Measurements from ENCODE around the gene LPGAT1. TPM values are rescaled to one million over a fixed set of nuclear protein-coding genes. Genes with fewer than 3 reads are reported as not detected.

LPGAT1 gene
- polyA plus RNA-seq, 2 of the 4 experiments (the other 2 are of a cell fraction): 32.3 to 48.0 TPM

DNA sequence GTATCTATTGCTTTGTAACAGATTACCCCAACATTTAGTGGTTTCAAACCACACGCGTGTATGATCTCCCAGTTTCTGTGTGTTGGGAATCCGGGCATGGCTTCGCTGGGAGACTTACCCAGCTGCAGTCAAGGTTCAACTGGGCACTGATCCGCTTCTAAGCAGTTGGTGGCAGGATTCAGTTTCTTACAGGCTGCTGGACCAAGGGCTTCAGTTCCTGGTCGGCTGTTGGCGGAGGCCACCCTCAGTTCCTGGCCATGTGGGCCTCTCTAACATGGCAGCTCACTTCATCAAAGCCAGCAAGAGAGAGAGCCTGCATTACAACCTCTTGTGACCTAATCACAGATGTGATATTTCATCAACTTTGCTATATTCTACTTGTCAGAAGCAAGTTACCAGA lies 101.3 kb downstream of the LPGAT1 start:
- peak overlapping the region in 1 of 2 experiments; percentile 35; a peak in 1 of 6 replicates for H3K27ac ChIP-seq
- no peak for FAIRE-seq
- 92% methylated on average over 7 of the region's 7 CpGs for WGBS (ENCODE audit: missing lambda C conversion rate)
- CTCF ChIA-PET: interaction anchor here (0.7 to 1.5 kb wide), 3 partner anchors 13 to 31 kb away, joined by 3 to 12 read pairs (median 3); no protein-coding TSS in a partner anchor
- no peak for ATAC-seq
- TF ChIP-seq ZSCAN20 (CRISPR knock-in tag; IDR thresholded peaks at IDR 0.05): no peak
- no peak for TF ChIP-seq RARB (CRISPR knock-in tag; IDR thresholded peaks at IDR 0.05)
- no peak for TF ChIP-seq NR3C1 (IDR thresholded peaks at IDR 0.05)
- no peak for TF ChIP-seq BHLHE40 (IDR thresholded peaks at IDR 0.05; ENCODE audit: low read depth, low read length)
- no peak for TF ChIP-seq RCOR1 (IDR thresholded peaks at IDR 0.05; ENCODE audit: low read depth, low read length)
- TF ChIP-seq NFE2L2 (conservative IDR thresholded peaks at IDR 0.05; ENCODE audit: low read length): no peak
- no peak for TF ChIP-seq HOXB5 (CRISPR knock-in tag; IDR thresholded peaks at IDR 0.05)
- no peak for TF ChIP-seq ESRRA (IDR thresholded peaks at IDR 0.05; ENCODE audit: borderline replicate concordance, low read length)
- no peak for TF ChIP-seq POLR2AphosphoS2 (conservative IDR thresholded peaks at IDR 0.05; ENCODE audit: low read length)
- no peak for TF ChIP-seq MAX (IDR thresholded peaks at IDR 0.05)
- no peak for TF ChIP-seq FOSB (CRISPR knock-in tag; IDR thresholded peaks at IDR 0.05)
- no peak for TF ChIP-seq RFX5 (IDR thresholded peaks at IDR 0.05)
- TF ChIP-seq, protein P1, sequence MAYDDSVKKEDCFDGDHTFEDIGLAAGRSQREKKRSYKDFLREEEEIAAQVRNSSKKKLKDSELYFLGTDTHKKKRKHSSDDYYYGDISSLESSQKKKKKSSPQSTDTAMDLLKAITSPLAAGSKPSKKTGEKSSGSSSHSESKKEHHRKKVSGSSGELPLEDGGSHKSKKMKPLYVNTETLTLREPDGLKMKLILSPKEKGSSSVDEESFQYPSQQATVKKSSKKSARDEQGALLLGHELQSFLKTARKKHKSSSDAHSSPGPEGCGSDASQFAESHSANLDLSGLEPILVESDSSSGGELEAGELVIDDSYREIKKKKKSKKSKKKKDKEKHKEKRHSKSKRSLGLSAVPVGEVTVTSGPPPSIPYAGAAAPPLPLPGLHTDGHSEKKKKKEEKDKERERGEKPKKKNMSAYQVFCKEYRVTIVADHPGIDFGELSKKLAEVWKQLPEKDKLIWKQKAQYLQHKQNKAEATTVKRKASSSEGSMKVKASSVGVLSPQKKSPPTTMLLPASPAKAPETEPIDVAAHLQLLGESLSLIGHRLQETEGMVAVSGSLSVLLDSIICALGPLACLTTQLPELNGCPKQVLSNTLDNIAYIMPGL (CRISPR knock-in tag; IDR thresholded peaks at IDR 0.05; ENCODE audit: borderline replicate concordance): no peak
- no peak for TF ChIP-seq GATA3 (IDR thresholded peaks at IDR 0.05; ENCODE audit: borderline replicate concordance)
- no peak for TF ChIP-seq TFCP2L1 (CRISPR knock-in tag; IDR thresholded peaks at IDR 0.05)
- no peak for TF ChIP-seq CBX2 (IDR thresholded peaks at IDR 0.05; ENCODE audit: borderline replicate concordance, low read depth)
- no peak for TF ChIP-seq EHF (CRISPR knock-in tag; IDR thresholded peaks at IDR 0.05)
- no peak for TF ChIP-seq CEBPB (IDR thresholded peaks at IDR 0.05)
- peaks cover 13% of the 10 kb centered on the region for H3K4me1 ChIP-seq
- POLR2A ChIA-PET: interaction anchor here (0.7 kb wide), 1 partner anchor 139 kb away, joined by 3 read pairs; no protein-coding TSS in a partner anchor
- no peak for DNase-seq (ENCODE audit: low read depth in 1 of 2, low spot score in 1 of 2)
- H3K9me3 ChIP-seq: no peaks in the 10 kb centered on the region
- H3K4me2 ChIP-seq: no peak overlapping the region
- no peak overlapping the region for H3K4me3 ChIP-seq

GRCh38 chr1:211726467-211726995 lies 104.0 kb downstream of the LPGAT1 start:
- no peak overlapping the region for H3K27ac ChIP-seq
- FAIRE-seq (peak; percentile 74), ATAC-seq (no peak), DNase-seq (ENCODE audit: low read depth in 1 of 2, low spot score in 1 of 2) (no peak)
- no peak overlapping the region for H3K4me2 ChIP-seq
- peaks cover 12% of the 10 kb centered on the region for H3K4me1 ChIP-seq
- TF ChIP-seq USF2 (IDR thresholded peaks at IDR 0.05) (no peak), JUN (IDR thresholded peaks at IDR 0.05) (no peak), HOXB13 (CRISPR knock-in tag; IDR thresholded peaks at IDR 0.05; ENCODE audit: low read depth) (no peak)
- ChIA-PET POLR2A (no interaction called here), CTCF (interaction anchor here (1.4 kb wide), 1 partner anchor 9 kb away, joined by 3 read pairs; no protein-coding TSS in a partner anchor)
- H3K4me3 ChIP-seq: no peak overlapping the region
- 57% methylated on average over 4 of the region's 4 CpGs for WGBS (ENCODE audit: missing lambda C conversion rate)
- no peaks in the 10 kb centered on the region for H3K9me3 ChIP-seq

DNA sequence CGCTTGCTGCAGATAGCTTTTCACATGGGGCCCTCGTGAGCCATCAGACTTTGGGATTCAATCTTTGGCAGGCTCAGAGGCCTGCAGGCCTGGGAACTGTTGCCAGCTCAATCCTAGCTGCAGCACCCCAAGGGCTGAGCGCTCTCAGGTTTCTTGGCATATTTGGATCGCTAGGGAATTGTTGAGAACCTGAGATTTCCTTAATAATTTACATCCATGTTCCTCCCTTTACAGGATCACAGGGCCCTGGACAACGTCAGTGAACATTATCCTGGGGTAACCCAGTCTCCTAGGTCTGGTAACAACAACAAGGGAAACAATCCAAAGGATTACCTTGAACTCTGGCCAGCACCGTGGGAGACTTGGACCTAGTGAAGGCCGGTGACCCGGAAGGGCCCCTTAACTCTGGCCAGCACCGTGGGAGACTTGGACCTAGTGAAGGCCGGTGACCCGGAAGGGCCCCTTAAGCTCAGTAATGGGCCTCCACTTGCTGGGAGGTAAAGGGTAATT lies 105.8 kb downstream of the LPGAT1 start:
- peaks cover 8% of the 10 kb centered on the region for H3K4me1 ChIP-seq
- WGBS (ENCODE audit: missing lambda C conversion rate): 80% methylated on average over 9 of the region's 11 CpGs
- FAIRE-seq (no peak), ATAC-seq (no peak), DNase-seq (ENCODE audit: low read depth in 1 of 2, low spot score in 1 of 2) (no peak)
- no peaks in the 10 kb centered on the region for H3K9me3 ChIP-seq
- TF ChIP-seq ZFP36 (IDR thresholded peaks at IDR 0.05; ENCODE audit: borderline replicate concordance, partially characterized antibody) (no peak), MAX (IDR thresholded peaks at IDR 0.05) (no peak), HES2 (IDR thresholded peaks at IDR 0.05) (no peak), JUN (IDR thresholded peaks at IDR 0.05) (no peak), HEYL (CRISPR knock-in tag; IDR thresholded peaks at IDR 0.05) (no peak), JUNB (IDR thresholded peaks at IDR 0.05) (no peak), E2F6 (IDR thresholded peaks at IDR 0.05; ENCODE audit: borderline replicate concordance, low read depth) (no peak), ZSCAN20 (CRISPR knock-in tag; IDR thresholded peaks at IDR 0.05) (no peak), ESRRA (IDR thresholded peaks at IDR 0.05; ENCODE audit: borderline replicate concordance, low read length) (no peak), EHMT2 (IDR thresholded peaks at IDR 0.05; ENCODE audit: low read depth) (no peak), USF2 (IDR thresholded peaks at IDR 0.05) (no peak)
- CTCF ChIA-PET: interaction anchor here (1.7 to 6.7 kb wide), 2 partner anchors 7 to 26 kb away, joined by 5 to 35 read pairs; no protein-coding TSS in a partner anchor
- H3K4me2 ChIP-seq: no peak overlapping the region
- H3K27ac ChIP-seq: no peak overlapping the region
- POLR2A ChIA-PET: no interaction called here
- H3K4me3 ChIP-seq: no peak overlapping the region
